GM10266 (cell line): ENCODE data around the gene ATF5.

Experiments used
- DNase-seq: peaks from one replicate; pipeline ENCODE4 v3.0.0; 2012; ENCODE audit errors: extremely low spot score
- CTCF ChIP-seq: IDR thresholded peaks from 2 replicates; pipeline ENCODE4 v1.5.1; 2012; ENCODE audit warnings: mild to moderate bottlenecking, low read depth; ENCODE audit not compliant: control insufficient read depth, insufficient read depth; ENCODE audit errors: missing control alignments

ATF5 gene

GRCh38 chr19:49977881-49978280 is 48.9 kb downstream of the ATF5 start:
- DNase-seq = no peak
- no peak for TF ChIP-seq CTCF

GRCh38 chr19:49978324-49978723 is 49.3 kb downstream of the ATF5 start:
- DNase-seq = no peak
- no peak for TF ChIP-seq CTCF

GRCh38 chr19:49981603-49982593 is 52.9 kb downstream of the ATF5 start:
- no peak for DNase-seq
- no peak for TF ChIP-seq CTCF
